Measurements from ENCODE around the gene N4BP2L1. TPM values are rescaled to one million over a fixed set of nuclear protein-coding genes. Genes with fewer than 3 reads are reported as not detected.

N4BP2L1 gene
- total RNA-seq, 2 experiments from 2014 or later: 48.4 to 53.0 TPM

DNA sequence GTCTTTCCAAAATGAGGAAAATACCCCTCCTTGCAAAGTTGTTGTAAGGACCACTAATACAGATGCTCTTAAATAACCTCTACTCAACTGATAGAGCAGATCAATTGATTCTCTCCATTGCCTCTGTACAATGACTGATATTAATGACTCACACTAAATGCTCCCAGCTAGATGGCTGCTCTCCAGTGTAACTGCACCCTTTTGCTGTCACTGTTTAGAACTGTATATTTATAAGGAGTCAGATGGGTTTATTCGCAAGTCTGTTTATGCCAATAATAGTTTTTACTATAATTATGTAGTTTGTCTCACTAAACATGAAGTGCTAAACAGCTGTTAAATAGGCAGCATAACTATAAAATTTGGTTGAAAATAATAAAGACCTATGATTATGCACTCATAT, 21.0 kb upstream of the N4BP2L1 start:
- POLR2A ChIA-PET: no interaction called here
- H3K27ac Mint-ChIP-seq: no peak overlapping the region
- peaks cover 7% of the 10 kb centered on the region for H3K4me1 Mint-ChIP-seq
- DNase-seq (no peak), ATAC-seq (ENCODE audit: low read depth) (no peak)
- H3K9me3 Mint-ChIP-seq: peaks cover 4% of the 10 kb centered on the region
- no peak overlapping the region for H3K4me3 Mint-ChIP-seq
- peaks cover 5% of the 10 kb centered on the region for H3K36me3 Mint-ChIP-seq
- H3K27me3 Mint-ChIP-seq: no peaks in the 10 kb centered on the region

DNA sequence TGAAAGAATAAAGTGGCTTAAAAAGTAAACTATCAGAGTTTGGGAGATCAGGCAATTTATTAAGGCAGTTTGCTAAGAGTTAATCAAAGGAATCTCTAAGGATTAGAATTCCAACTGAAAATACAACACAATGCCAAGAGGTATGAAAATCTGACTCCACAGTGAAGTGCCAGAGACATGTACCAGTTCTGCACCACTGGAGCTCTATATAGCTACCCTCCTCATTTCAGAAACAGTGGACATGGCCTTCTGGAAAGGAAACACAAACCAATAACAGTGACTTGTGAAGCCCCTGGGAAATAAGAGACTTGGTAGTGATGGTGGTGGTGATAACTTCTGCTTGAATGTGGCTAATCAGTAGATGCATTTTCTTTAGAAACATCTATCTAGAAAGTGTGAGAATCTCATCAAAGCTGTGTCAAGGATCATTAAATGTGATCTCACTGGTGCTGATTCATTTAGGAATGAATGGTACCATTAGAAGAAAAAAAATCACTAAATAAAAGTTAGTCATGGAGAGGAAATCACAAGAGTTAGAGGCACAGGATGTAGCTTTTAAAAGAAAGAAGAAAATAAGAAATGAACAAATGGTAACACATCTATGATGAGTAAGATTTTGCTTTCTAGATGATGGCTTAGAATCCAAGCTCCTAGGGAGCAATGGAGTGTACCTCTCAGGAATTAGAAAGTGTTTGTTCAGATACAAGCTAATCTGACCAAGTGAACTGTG, 20.1 kb upstream of the N4BP2L1 start:
- Mint-ChIP-seq H3K27ac (no peak overlapping the region), H3K36me3 (peaks cover 5% of the 10 kb centered on the region), H3K27me3 (no peaks in the 10 kb centered on the region), H3K4me3 (no peak overlapping the region), H3K4me1 (peaks cover 7% of the 10 kb centered on the region), H3K9me3 (peaks cover 4% of the 10 kb centered on the region)
- POLR2A ChIA-PET: no interaction called here
- ATAC-seq (ENCODE audit: low read depth): no peak
- no peak for DNase-seq

DNA sequence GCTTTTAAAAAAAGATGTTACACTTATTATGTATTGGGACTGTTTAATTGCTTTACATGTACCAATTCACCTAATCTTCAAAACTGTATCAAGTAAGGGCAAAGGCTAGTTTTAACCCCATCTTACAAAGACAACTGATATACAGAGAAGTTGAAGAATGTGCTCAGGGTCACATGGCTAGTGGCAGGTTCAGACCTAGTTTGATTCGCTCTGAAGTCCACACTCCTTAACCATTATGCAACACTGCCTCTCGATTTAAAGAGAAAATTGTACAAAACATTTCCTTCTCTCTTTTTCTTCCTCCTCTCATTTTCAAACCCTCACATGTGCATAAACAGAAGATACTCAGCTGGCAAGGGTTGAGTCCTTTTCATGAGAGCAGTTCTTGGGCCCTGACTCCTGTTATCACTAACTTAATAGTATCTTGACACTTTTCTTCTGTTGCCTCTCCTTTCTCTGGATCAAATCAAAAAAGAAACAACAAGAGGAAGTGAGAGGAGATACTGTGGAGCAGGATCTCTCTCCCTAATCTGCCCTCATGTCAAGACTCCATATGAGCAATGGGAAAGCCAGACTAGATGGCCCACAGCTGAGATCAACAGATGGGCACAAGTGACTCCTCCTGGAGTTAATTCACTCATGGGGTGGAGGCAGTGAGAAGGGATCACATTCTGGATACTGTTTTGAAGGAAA, 19.0 kb upstream of the N4BP2L1 start:
- Mint-ChIP-seq H3K27me3 (no peaks in the 10 kb centered on the region), H3K36me3 (peaks cover 4% of the 10 kb centered on the region), H3K9me3 (peaks cover 3% of the 10 kb centered on the region), H3K4me1 (peaks cover 12% of the 10 kb centered on the region), H3K27ac (no peak overlapping the region), H3K4me3 (no peak overlapping the region)
- no peak for ATAC-seq (ENCODE audit: low read depth)
- DNase-seq: no peak
- POLR2A ChIA-PET: no interaction called here

DNA sequence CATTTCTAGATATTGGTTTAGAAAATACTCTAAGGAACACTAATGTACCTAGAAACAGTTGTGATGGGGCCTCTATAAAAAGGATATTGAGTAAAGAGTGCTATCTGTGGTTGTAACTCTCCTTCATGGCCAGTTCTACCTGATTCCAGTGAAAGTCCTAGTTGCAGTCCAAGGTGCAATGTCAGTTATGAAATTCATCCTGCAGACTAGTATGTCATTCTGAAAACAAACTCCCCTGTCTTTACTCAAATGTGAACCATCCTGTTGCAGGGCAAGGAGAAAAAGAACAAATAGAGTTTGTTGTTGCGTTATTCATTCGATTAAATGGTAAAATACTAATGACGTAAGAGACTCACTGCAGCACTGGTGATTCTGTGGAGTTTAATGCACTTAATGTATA, 18.3 kb upstream of the N4BP2L1 start:
- peaks cover 3% of the 10 kb centered on the region for H3K9me3 Mint-ChIP-seq
- ATAC-seq (ENCODE audit: low read depth): no peak
- H3K4me3 Mint-ChIP-seq: no peak overlapping the region
- POLR2A ChIA-PET: no interaction called here
- peaks cover 12% of the 10 kb centered on the region for H3K4me1 Mint-ChIP-seq
- no peaks in the 10 kb centered on the region for H3K27me3 Mint-ChIP-seq
- no peak for DNase-seq
- no peak overlapping the region for H3K27ac Mint-ChIP-seq
- peaks cover 4% of the 10 kb centered on the region for H3K36me3 Mint-ChIP-seq

DNA sequence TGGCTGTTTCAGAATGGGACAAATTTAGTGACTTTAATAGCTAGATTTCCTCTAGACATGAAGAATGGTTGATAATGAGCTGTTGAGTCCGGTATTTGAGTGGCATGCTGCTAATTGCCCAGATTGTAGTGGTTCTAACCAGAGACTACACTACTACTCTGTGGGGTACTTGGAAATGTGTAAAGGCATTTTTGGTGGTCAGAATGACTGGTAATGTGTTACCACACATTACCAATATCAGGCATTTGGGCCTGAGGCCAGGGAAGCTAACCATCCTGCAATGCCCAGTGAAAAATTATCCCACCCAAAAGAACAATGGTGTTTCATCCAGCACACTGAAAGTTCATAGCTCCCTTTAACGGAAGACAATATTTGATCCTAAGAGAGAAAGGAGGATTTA, 17.5 kb upstream of the N4BP2L1 start:
- no peak overlapping the region for H3K4me3 Mint-ChIP-seq
- no peak overlapping the region for H3K27ac Mint-ChIP-seq
- no peaks in the 10 kb centered on the region for H3K27me3 Mint-ChIP-seq
- H3K9me3 Mint-ChIP-seq: no peaks in the 10 kb centered on the region
- no peaks in the 10 kb centered on the region for H3K36me3 Mint-ChIP-seq
- peaks cover 12% of the 10 kb centered on the region for H3K4me1 Mint-ChIP-seq
- DNase-seq (no peak), ATAC-seq (ENCODE audit: low read depth) (no peak)
- POLR2A ChIA-PET: no interaction called here

DNA sequence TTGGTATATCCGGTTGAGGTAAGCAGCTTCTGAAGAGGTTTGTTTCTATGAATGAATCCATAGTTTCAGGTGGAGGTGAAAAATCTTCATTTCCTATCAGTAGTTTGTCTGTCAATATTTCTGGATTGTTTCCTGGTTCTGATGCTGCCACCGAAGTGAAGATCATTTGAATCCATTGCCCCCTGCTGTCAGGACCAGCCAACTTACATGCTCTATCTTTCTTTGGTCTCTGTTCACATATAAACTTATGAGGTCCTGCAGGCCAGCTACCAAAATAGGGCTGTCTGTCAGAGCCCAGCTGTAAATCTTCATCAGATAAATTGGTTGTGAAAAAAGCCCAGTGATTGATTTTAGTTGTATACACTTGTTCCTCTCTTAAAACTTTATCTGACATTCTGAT, 15.2 kb upstream of the N4BP2L1 start:
- POLR2A ChIA-PET: interaction anchor here (1.1 kb wide), 1 partner anchor 16 kb away, joined by 3 read pairs; no protein-coding TSS in a partner anchor
- H3K4me1 Mint-ChIP-seq: peaks cover 8% of the 10 kb centered on the region
- no peak overlapping the region for H3K4me3 Mint-ChIP-seq
- H3K27me3 Mint-ChIP-seq: no peaks in the 10 kb centered on the region
- H3K9me3 Mint-ChIP-seq: no peaks in the 10 kb centered on the region
- DNase-seq: no peak
- H3K27ac Mint-ChIP-seq: peak overlapping the region; percentile 47
- no peaks in the 10 kb centered on the region for H3K36me3 Mint-ChIP-seq
- ATAC-seq (ENCODE audit: low read depth): peak; percentile 78

DNA sequence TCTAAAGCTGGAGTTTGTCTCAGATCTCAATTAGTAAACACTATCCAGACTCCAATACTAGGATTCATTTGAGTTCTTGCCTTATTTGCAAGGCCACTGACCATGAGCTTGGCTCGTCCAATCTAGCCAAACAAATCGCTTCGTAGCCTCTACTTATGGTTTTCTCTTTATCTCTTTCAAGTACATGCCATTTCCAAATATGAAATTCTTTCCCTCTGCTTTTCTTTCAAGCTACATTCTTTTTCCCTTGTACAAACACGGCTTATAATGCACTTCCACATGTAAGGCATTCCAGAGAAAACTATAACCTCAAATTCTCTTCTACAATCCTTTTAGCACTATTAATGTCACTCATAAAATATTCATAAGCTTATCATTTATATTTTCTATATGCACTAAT, 10.9 kb upstream of the N4BP2L1 start:
- Mint-ChIP-seq H3K4me3 (no peak overlapping the region), H3K9me3 (no peaks in the 10 kb centered on the region), H3K4me1 (peaks cover 5% of the 10 kb centered on the region), H3K36me3 (no peaks in the 10 kb centered on the region), H3K27me3 (no peaks in the 10 kb centered on the region), H3K27ac (no peak overlapping the region)
- ATAC-seq (ENCODE audit: low read depth): no peak
- DNase-seq: no peak
- POLR2A ChIA-PET: interaction anchor here (3.1 kb wide), 1 partner anchor 11 kb away, joined by 15 read pairs; the partner anchor contains the start of gene N4BP2L1

DNA sequence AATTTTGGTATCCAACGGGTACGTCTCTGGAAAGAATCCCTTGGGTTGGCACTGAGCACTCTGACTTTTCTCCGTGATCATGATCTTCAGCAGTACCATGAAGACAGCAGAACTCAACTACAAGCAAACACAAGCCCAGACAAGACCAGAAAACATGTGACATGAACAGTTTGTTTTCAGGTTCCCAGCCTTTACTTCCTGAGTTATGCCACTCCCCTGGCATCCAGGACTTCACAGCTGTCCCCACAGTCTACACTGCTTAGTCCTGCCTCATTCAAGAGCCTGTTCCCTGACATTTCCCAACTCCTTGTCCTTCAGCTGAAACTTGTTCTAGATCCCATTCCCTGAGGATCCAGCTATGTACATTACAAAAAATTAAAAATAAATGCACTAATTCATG, 4.9 kb upstream of the N4BP2L1 start:
- ATAC-seq (ENCODE audit: low read depth) (no peak), DNase-seq (no peak)
- Mint-ChIP-seq H3K27me3 (no peaks in the 10 kb centered on the region), H3K4me3 (no peak overlapping the region), H3K27ac (no peak overlapping the region), H3K36me3 (no peaks in the 10 kb centered on the region), H3K9me3 (no peaks in the 10 kb centered on the region), H3K4me1 (peaks cover 19% of the 10 kb centered on the region)
- POLR2A ChIA-PET: no interaction called here

DNA sequence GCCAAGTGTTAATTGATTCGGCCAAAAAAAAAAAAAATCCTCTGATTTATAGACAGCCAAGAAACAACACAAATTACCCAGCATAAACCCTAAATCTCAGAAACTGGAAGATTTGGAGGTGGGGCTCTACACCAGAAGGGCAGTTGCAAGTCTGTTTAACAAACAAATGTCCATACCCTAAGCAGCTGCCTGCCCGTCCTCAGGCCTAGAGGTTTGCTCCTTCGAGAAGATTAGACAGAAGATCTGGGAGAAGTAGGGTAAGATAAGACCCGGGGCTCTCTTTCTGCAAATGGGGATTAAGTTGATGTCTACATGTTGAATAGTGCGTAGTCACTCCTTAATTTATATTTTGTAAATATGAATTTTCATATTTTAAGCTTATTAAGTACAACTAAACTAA, 3.4 kb upstream of the N4BP2L1 start:
- Mint-ChIP-seq H3K36me3 (no peaks in the 10 kb centered on the region), H3K9me3 (no peaks in the 10 kb centered on the region), H3K27me3 (no peaks in the 10 kb centered on the region), H3K27ac (no peak overlapping the region), H3K4me3 (no peak overlapping the region), H3K4me1 (peaks cover 24% of the 10 kb centered on the region)
- ATAC-seq (ENCODE audit: low read depth) (no peak), DNase-seq (no peak)
- POLR2A ChIA-PET: interaction anchor here (0.7 kb wide), 1 partner anchor 126 kb away, joined by 4 read pairs; no protein-coding TSS in a partner anchor

DNA sequence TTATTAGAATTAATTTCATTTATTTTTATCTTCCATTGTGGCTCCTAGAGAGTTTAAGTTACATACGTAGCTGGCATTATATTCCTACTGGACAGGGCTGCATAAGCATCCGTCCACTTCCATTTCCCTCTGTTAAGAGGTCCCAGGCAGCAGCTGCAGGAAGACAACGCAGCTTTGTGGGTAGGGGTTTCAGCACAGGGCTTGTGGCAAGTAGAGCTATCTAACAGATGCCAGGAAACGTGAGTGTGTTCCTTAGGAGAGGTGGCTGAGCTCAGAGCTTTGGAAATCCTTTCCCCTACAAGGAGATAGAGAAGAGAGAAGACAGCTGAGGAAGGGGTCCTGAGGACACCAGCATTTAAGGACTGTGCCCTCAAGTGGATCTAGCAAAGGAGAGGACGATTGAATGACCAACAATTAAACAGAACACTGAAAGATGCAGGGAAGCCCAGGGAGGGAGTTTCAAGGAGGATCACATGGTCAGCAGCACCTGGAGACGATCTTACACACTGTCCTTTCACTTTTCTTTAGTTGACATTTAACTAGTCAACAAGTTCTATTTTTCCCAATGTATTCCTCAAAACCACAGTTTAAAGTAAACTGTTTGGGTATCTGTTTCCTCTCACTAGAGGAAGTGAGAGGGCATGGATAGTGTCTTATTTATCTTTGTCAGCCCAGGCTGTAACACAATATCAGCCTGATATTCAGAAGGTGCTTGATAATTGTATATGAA, 2.3 kb upstream of the N4BP2L1 start:
- Mint-ChIP-seq H3K4me1 (peaks cover 33% of the 10 kb centered on the region), H3K4me3 (peak overlapping the region; percentile 5), H3K27me3 (no peaks in the 10 kb centered on the region), H3K27ac (peak overlapping the region; percentile 70), H3K36me3 (peaks cover 7% of the 10 kb centered on the region), H3K9me3 (no peaks in the 10 kb centered on the region)
- no peak for DNase-seq
- no peak for ATAC-seq (ENCODE audit: low read depth)
- POLR2A ChIA-PET: no interaction called here

DNA sequence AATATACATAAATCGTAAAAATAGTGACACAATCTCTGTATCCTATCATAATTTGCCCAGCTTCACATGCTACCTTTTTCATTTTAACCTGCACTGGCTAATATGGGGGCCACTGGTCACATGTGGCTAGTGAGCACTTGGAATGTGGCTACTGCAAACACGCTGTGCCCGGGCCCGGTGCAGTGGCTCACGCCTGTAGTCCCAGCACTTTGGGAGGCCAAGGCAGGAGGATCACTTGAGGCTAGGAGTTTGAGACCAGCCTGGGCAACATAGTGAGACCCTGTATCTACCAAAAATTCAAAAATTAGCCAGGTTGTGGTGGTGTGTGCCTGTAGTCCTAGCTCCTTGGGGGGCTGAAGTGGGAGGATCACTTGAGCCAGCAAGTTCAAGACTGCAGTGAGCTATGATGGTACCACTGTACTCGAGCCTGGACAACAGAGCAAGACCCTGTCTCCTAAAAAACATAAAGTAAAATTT, 1.5 kb upstream of the N4BP2L1 start:
- Mint-ChIP-seq H3K4me1 (peaks cover 35% of the 10 kb centered on the region), H3K36me3 (peaks cover 9% of the 10 kb centered on the region), H3K4me3 (no peak overlapping the region), H3K9me3 (no peaks in the 10 kb centered on the region), H3K27ac (peak overlapping the region; percentile 48), H3K27me3 (no peaks in the 10 kb centered on the region)
- POLR2A ChIA-PET: interaction anchor here (0.6 to 5.2 kb wide), 3 partner anchors 39 to 114 kb away, joined by 3 to 60 read pairs (median 25); partner anchors contain the start of genes BRCA2, N4BP2L2 and ZAR1L
- DNase-seq (no peak), ATAC-seq (ENCODE audit: low read depth) (no peak)

DNA sequence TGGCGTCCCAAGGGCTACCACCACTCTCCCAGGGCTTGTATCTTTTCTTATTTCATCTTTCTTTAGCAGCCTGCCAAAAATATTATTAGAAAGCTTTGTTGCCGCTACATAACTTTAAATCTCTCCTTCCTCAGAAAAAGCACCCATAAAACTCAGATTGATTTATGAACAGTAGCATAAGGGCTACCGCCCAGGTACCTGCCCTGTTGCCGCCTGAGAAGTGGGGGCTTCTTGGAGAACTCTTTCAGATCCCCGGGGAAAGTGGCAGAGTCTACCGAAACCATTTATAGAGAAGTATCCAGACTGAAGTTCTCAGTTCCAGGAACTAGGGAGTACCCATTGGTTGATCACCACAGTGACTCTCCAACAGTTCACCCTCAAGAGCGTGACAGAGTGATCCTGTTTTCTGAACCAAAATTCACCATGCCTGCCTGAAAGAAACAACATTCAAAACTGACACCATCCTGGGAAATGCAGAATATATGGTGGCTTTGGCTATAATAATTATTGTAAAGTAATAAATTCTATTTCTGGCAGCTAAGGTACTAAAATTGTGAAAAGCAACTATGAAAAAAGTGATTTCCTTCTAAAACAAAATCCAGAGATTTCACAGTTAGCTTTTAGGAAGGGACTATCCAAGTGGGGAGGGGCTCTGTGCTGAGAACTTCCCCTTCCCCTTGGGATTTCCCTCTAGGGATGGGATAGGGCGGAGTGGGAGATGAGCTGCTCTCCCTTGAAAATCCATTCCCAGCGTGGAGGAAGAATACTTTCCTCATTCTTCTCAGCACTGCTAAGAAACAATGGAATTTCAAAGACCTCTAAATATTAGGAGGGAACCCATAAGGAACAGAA, 877 bp upstream of the N4BP2L1 start:
- peaks cover 15% of the 10 kb centered on the region for H3K36me3 Mint-ChIP-seq
- DNase-seq (no peak), ATAC-seq (ENCODE audit: low read depth) (no peak)
- no peaks in the 10 kb centered on the region for H3K27me3 Mint-ChIP-seq
- peaks cover 42% of the 10 kb centered on the region for H3K4me1 Mint-ChIP-seq
- peaks cover 3% of the 10 kb centered on the region for H3K9me3 Mint-ChIP-seq
- peak overlapping the region; percentile 97 for H3K27ac Mint-ChIP-seq
- peak overlapping the region; percentile 96 for H3K4me3 Mint-ChIP-seq
- POLR2A ChIA-PET: interaction anchor here (0.6 to 5.2 kb wide), 9 partner anchors 7 to 113 kb away, joined by 3 to 60 read pairs (median 4); partner anchors contain the start of genes BRCA2, N4BP2L2 and ZAR1L

Data from activated naive CD8-positive, alpha-beta T cell treated with anti-CD3 and anti-CD28 coated beads, Interleukin-2, amount 10 ng/mL, durations not matched to agents 7 days and 5 days (primary cell).